ENCODE results near the gene RPS6KA5. TPM values are rescaled to one million over a fixed set of nuclear protein-coding genes. Genes with fewer than 3 reads are reported as not detected.

Gene RPS6KA5
- total RNA-seq, 1 donor = 0.86 TPM

- no peak overlapping the region for H3K4me3 ChIP-seq (ENCODE audit: low read depth, low read length)
- no peak for TF ChIP-seq CTCF (IDR thresholded peaks at IDR 0.05; ENCODE audit: insufficient read depth, low read depth, low read length)
- no peak for DNase-seq (ENCODE audit: low read depth)
Measured at GRCh38 chr14:91019673-91020072, 40.8 kb downstream of the RPS6KA5 start.

GRCh38 chr14:91018481-91018880, 42.0 kb downstream of the RPS6KA5 start:
- no peak overlapping the region for H3K4me3 ChIP-seq (ENCODE audit: low read depth, low read length)
- TF ChIP-seq CTCF (IDR thresholded peaks at IDR 0.05; ENCODE audit: insufficient read depth, low read depth, low read length) = no peak
- DNase-seq (ENCODE audit: low read depth) = no peak

- TF ChIP-seq CTCF (IDR thresholded peaks at IDR 0.05; ENCODE audit: insufficient read depth, low read depth, low read length) = no peak
- no peak overlapping the region for H3K4me3 ChIP-seq (ENCODE audit: low read depth, low read length)
- no peak for DNase-seq (ENCODE audit: low read depth)
Measured at GRCh38 chr14:91016800-91017410, 43.5 kb downstream of the RPS6KA5 start.

DNA sequence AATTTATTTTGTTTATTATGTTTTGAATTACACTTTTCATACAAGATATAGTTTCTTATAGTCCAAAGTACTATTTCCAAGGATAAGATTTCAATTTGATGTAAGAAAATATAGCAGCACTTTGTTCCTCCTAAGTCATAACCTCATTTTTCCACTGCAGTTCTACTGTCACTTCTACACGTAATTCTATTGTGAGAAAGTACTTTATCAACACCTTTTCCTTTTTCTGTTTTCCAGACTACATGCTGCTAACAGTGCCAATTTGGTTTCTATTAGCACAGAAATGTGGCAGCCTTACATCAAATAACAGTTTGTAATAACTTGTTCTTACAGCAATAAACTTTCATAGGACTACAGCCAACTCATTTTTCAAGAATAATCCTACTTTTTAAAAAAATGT, 45.0 kb downstream of the RPS6KA5 start:
- no peak for TF ChIP-seq CTCF (IDR thresholded peaks at IDR 0.05; ENCODE audit: insufficient read depth, low read depth, low read length)
- no peak overlapping the region for H3K4me3 ChIP-seq (ENCODE audit: low read depth, low read length)
- no peak for DNase-seq (ENCODE audit: low read depth)

GRCh38 chr14:91012045-91012444, 48.4 kb downstream of the RPS6KA5 start:
- no peak overlapping the region for H3K4me3 ChIP-seq (ENCODE audit: low read depth, low read length)
- TF ChIP-seq CTCF (IDR thresholded peaks at IDR 0.05; ENCODE audit: insufficient read depth, low read depth, low read length) = no peak
- DNase-seq (ENCODE audit: low read depth) = no peak

DNA sequence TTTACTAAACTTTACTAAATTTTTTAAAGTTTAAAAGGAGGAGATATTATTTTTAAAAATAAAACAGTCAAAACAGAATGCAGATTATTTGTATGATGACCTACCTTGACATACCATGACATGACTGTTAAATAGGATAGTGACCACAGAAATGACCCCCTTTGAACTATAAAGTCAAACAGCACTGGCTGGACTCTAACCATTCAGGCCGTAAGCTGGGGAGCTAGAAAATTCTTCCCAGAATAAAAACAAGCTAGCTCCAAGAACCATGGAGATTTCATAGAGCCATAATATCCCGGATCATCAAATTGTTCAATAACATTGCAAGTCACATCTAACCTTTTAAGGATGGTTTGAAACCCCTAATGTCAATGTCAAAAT, 50.3 kb downstream of the RPS6KA5 start:
- no peak overlapping the region for H3K4me3 ChIP-seq (ENCODE audit: low read depth, low read length)
- no peak for DNase-seq (ENCODE audit: low read depth)
- no peak for TF ChIP-seq CTCF (IDR thresholded peaks at IDR 0.05; ENCODE audit: insufficient read depth, low read depth, low read length)

- no peak for DNase-seq (ENCODE audit: low read depth)
- no peak overlapping the region for H3K4me3 ChIP-seq (ENCODE audit: low read depth, low read length)
- TF ChIP-seq CTCF (IDR thresholded peaks at IDR 0.05; ENCODE audit: insufficient read depth, low read depth, low read length) = no peak
Measured at GRCh38 chr14:91009501-91010152, 50.8 kb downstream of the RPS6KA5 start.
